Measurements from ENCODE around the gene FOSL1.

DNA sequence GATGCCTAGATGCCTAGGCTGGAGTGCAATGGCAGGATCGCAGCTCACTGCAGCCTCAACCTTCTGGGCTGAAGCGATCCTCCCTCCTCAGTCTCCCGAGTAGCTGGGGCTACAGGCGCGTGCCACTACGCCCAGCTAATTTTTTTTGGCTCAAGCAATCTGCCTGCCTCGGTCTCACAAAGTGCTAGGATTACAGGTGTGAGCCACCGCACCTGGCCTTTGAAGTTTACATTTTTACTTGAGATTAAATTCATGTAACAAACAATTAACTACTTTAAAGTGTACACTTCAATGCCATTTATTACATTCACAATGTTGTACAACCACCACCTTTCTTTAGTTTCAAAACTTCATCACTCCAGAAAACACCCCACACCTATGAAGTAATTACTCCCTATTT lies 3.5 kb upstream of the FOSL1 start:
- TF ChIP-seq, protein P1, sequence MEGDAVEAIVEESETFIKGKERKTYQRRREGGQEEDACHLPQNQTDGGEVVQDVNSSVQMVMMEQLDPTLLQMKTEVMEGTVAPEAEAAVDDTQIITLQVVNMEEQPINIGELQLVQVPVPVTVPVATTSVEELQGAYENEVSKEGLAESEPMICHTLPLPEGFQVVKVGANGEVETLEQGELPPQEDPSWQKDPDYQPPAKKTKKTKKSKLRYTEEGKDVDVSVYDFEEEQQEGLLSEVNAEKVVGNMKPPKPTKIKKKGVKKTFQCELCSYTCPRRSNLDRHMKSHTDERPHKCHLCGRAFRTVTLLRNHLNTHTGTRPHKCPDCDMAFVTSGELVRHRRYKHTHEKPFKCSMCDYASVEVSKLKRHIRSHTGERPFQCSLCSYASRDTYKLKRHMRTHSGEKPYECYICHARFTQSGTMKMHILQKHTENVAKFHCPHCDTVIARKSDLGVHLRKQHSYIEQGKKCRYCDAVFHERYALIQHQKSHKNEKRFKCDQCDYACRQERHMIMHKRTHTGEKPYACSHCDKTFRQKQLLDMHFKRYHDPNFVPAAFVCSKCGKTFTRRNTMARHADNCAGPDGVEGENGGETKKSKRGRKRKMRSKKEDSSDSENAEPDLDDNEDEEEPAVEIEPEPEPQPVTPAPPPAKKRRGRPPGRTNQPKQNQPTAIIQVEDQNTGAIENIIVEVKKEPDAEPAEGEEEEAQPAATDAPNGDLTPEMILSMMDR (conservative IDR thresholded peaks at IDR 0.05; ENCODE audit: low read length), result no peak
- no peak for TF ChIP-seq EZH2phosphoT487 (IDR thresholded peaks at IDR 0.05; ENCODE audit: borderline replicate concordance, low read depth, low read length)

Data from OCI-LY7 (cell line).